Spleen (tissue), 11 donors: Measurements from ENCODE around the gene SCLT1. TPM values are rescaled to one million over a fixed set of nuclear protein-coding genes. Genes with fewer than 3 reads are reported as not detected.

ENCODE experiments used
- DNase-seq: peaks from one replicate; pipeline ENCODE4 v3.0.0-alpha.2; 2020
- H3K27ac ChIP-seq, 8 donors: fragments of 200-600 bp; sonication (generic) in 7 of 8; 1 replicate in 4 of 8; 2 replicates in 4 of 8; pipeline versions ENCODE4 v1.5.0 to v1.8.0; 2016 to 2021; ENCODE audit warnings: inconsistent platforms in 4 of 8, mild to moderate bottlenecking in 4 of 8, moderate library complexity in 1 of 8
- H3K27me3 ChIP-seq, 7 donors: fragments of 200-600 bp; sonication (generic) in 6 of 7; replicated peaks in 1 of 7; 1 replicate in 4 of 7; 2 replicates in 3 of 7; pipeline versions ENCODE4 v1.5.0 to v1.8.0; 2016 to 2021; ENCODE audit warnings: inconsistent platforms in 3 of 7, mild to moderate bottlenecking in 1 of 7
- H3K36me3 ChIP-seq, 6 donors: fragments of 200-600 bp; sonication (generic) in 5 of 6; 1 replicate in 4 of 6; 2 replicates in 2 of 6; pipeline versions ENCODE4 v1.5.0 to v1.8.0; 2016 to 2021; ENCODE audit warnings: inconsistent platforms in 2 of 6
- H3K4me1 ChIP-seq, 6 donors: fragments of 200-600 bp; sonication (generic) in 5 of 6; 1 replicate in 3 of 6; 2 replicates in 3 of 6; pipeline versions ENCODE4 v1.5.0 to v1.8.0; 2016 to 2021; ENCODE audit warnings: inconsistent platforms in 3 of 6
- H3K4me3 ChIP-seq, 8 donors: fragments of 200-600 bp; sonication (generic) in 7 of 8; 1 replicate in 4 of 8; 2 replicates in 4 of 8; pipeline versions ENCODE4 v1.5.0 to v1.8.0; 2016 to 2021; ENCODE audit warnings: inconsistent platforms in 4 of 8, mild to moderate bottlenecking in 4 of 8, moderate library complexity in 2 of 8
- H3K9me3 ChIP-seq, 8 donors: fragments of 200-600 bp; sonication (generic) in 7 of 8; 1 replicate in 4 of 8; 2 replicates in 4 of 8; pipeline versions ENCODE4 v1.5.0 to v1.8.0; 2016 to 2021; ENCODE audit warnings: inconsistent platforms in 4 of 8
- POLR2A ChIP-seq, 3 donors: fragments of 450-650 bp; IDR thresholded peaks; one replicate each; pipeline ENCODE4 v1.5.1; 2017; ENCODE audit warnings: antibody characterized with exemption in 3 of 3, mild to moderate bottlenecking in 1 of 3
- POLR2AphosphoS5 ChIP-seq, 3 donors: sonication (generic); formaldehyde crosslinking; IDR thresholded peaks; one replicate each; pipeline ENCODE4 v1.5.1; 2017; ENCODE audit warnings: antibody characterized with exemption in 3 of 3
- WGBS, 5 donors: extraction: QIAGEN DNeasy Blood & Tissue Kit in 3 of 5; methylation state at CpG; one replicate each; pipeline versions ENCODE4 v1.1.5 to v1.1.7; 2013 to 2018; 5-methylcytosine and 5-hydroxymethylcytosine counted together
- intact Hi-C: fragments of 100-400 bp; cut with DNase I; formaldehyde crosslinking; loops from one replicate; pipeline ENCODE4 v1.15.0; 2023; ENCODE audit warnings: low total_unique reads
- polyA plus RNA-seq, 3 donors: library from polyadenylated mRNA; stranded (reverse); fragments of 200-250 nt; gene quantifications; one replicate each; pipeline ENCODE4 v1.2.1, GENCODE V29; 2013
- total RNA-seq, 7 donors: library from RNA; depleted of rRNA in 3 of 7; stranded (reverse); fragments of >200 nt in 3 of 7; fragmentation: NEBNext Ultra II Directional in 4 of 7; extraction: Animal tissue kit (Norgen Biotek cat#: 25700) in 4 of 7; gene quantifications; one replicate each; pipeline versions ENCODE4 v1.1.0 to v1.2.1, GENCODE V29; 2016 to 2021
- TF ChIP-seq, protein P1 (sequence below), 11 experiments: fragments of 200-600 bp in 7 of 11; fragments of 450-650 bp in 4 of 11; sonication (generic) in 4 of 11; IDR thresholded peaks in 8 of 11; conservative IDR thresholded peaks in 3 of 11; 1 replicate in 7 of 11; 2 replicates in 4 of 11; pipeline versions ENCODE4 v1.4.0 to v1.8.0; 2016 to 2021; ENCODE audit warnings: antibody characterized with exemption in 11 of 11, inconsistent platforms in 4 of 11, mild to moderate bottlenecking in 1 of 11
- donor health status: healthy with polysubstance abuse.
- donor health status: DM: no; HTN: no; CAD: no; lungs with moderate emphysema.
- donor health status: DM: no; HTN: no; CAD: no.
- donor health status: Bipolar disorder and iron deficiency.
- donor health status: healthy.
- donor health status: DM: no; HTN: no; CAD: no.
- donor health status: DM: yes; HTN: yes; CAD: no.

The SCLT1 gene
- total and polyA plus RNA-seq, 10 donors, result 6.7 to 43.7 (median 30.3) TPM

DNA sequence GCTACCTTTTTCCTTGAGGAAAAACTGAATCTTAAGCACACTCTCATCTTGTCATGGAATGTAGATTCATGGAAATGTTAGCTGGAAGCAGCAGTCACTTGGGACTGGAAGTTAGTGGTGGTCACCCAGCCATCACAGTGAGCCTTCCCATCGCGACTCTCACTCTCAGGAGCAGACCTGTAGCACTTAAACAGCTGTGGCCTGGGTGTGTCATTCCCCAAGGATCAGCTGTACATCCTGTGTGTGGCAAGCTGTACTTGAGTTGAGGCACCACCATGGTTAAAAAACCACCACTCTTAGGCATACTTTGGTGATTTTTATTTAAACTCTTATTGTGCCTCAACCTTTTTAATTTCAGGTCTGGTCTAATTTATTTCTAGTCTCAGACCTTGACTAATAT is 237.1 kb downstream of the SCLT1 start:
- Histone ChIP-seq H3K4me1 (peaks cover 0 to 55% (median 11%) of the 10 kb centered on the region in 6 donors), H3K9me3 (no peaks in the 10 kb centered on the region), H3K27me3 (no peaks in the 10 kb centered on the region), H3K36me3 (peaks cover 5 to 100% (median 82%) of the 10 kb centered on the region in 6 donors), H3K27ac (no peak overlapping the region), H3K4me3 (no peak overlapping the region)
- intact Hi-C loops, result no loop called here
- WGBS, 5 donors, result 87 to 100% (median 89%) methylated on average over 2 of the region's 2 CpGs
- TF ChIP-seq, protein P1, sequence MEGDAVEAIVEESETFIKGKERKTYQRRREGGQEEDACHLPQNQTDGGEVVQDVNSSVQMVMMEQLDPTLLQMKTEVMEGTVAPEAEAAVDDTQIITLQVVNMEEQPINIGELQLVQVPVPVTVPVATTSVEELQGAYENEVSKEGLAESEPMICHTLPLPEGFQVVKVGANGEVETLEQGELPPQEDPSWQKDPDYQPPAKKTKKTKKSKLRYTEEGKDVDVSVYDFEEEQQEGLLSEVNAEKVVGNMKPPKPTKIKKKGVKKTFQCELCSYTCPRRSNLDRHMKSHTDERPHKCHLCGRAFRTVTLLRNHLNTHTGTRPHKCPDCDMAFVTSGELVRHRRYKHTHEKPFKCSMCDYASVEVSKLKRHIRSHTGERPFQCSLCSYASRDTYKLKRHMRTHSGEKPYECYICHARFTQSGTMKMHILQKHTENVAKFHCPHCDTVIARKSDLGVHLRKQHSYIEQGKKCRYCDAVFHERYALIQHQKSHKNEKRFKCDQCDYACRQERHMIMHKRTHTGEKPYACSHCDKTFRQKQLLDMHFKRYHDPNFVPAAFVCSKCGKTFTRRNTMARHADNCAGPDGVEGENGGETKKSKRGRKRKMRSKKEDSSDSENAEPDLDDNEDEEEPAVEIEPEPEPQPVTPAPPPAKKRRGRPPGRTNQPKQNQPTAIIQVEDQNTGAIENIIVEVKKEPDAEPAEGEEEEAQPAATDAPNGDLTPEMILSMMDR (IDR thresholded peaks at IDR 0.05 in 8 of 11, conservative IDR thresholded peaks at IDR 0.05 in 3 of 11), result no peak
- TF ChIP-seq POLR2A (IDR thresholded peaks at IDR 0.05) (no peak), POLR2AphosphoS5 (IDR thresholded peaks at IDR 0.05) (no peak)
- no peak for DNase-seq

DNA sequence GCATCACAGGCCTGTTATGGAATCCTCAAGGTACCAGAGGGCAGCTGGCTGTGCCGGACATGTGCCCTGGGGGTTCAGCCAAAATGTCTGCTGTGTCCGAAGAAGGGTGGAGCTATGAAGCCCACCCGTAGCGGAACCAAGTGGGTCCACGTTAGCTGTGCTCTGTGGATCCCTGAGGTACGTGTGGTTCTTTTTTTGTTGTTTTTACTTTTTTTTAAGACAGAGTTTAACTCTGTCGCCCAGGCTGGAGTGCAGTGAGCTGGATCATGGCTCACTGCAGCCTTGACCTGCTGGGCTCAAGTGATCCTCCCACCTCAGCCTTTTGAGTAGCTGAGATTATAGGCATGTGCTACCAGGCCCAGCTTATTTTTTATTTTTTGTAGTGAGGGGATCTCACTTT is 237.7 kb downstream of the SCLT1 start:
- DNase-seq, result no peak
- H3K36me3 ChIP-seq, result peaks cover 5 to 100% (median 83%) of the 10 kb centered on the region in 6 donors
- H3K27ac ChIP-seq, result no peak overlapping the region
- H3K4me3 ChIP-seq, result no peak overlapping the region
- no peak for TF ChIP-seq POLR2A (IDR thresholded peaks at IDR 0.05)
- TF ChIP-seq POLR2AphosphoS5 (IDR thresholded peaks at IDR 0.05), result no peak
- TF ChIP-seq, protein P1 (IDR thresholded peaks at IDR 0.05 in 8 of 11, conservative IDR thresholded peaks at IDR 0.05 in 3 of 11), result no peak
- H3K9me3 ChIP-seq, result no peaks in the 10 kb centered on the region
- no peaks in the 10 kb centered on the region for H3K27me3 ChIP-seq
- H3K4me1 ChIP-seq, result peaks cover 0 to 49% (median 9%) of the 10 kb centered on the region in 6 donors
- intact Hi-C loops, result no loop called here
- WGBS, 5 donors, result 91 to 96% (median 94%) methylated on average over 7 of the region's 7 CpGs

DNA sequence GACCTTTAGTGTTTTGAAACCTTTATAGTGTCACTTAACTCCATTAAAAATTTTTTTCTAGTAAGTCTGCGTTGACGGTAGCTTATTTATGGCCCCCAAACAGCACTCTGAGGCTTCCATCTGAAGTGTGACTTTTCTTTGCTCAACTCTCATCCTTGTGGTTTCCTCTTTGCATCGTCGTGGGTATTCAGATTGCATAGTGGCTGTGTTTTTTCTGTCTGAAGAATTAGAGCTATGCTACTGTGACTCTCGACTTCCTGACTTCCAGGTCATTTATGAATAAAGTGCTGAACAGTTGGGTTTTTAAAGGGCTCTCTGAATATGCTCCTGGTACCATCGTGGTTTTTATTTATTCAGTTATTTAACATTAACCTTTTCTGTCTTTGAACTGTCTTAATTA is 238.9 kb downstream of the SCLT1 start:
- Histone ChIP-seq H3K9me3 (no peaks in the 10 kb centered on the region), H3K27me3 (no peaks in the 10 kb centered on the region), H3K27ac (peak overlapping the region; percentile 5 to 69 (median 42)), H3K4me3 (no peak overlapping the region), H3K4me1 (peaks cover 0 to 37% (median 6%) of the 10 kb centered on the region in 6 donors), H3K36me3 (peaks cover 5 to 100% (median 85%) of the 10 kb centered on the region in 6 donors)
- TF ChIP-seq, protein P1 (IDR thresholded peaks at IDR 0.05 in 8 of 11, conservative IDR thresholded peaks at IDR 0.05 in 3 of 11), result no peak
- TF ChIP-seq POLR2AphosphoS5 (IDR thresholded peaks at IDR 0.05), result no peak
- no peak for TF ChIP-seq POLR2A (IDR thresholded peaks at IDR 0.05)
- intact Hi-C loops, result no loop called here
- no peak for DNase-seq
- 16 to 35% (median 19%) methylated on average over 6 of the region's 6 CpGs for WGBS, 5 donors

DNA sequence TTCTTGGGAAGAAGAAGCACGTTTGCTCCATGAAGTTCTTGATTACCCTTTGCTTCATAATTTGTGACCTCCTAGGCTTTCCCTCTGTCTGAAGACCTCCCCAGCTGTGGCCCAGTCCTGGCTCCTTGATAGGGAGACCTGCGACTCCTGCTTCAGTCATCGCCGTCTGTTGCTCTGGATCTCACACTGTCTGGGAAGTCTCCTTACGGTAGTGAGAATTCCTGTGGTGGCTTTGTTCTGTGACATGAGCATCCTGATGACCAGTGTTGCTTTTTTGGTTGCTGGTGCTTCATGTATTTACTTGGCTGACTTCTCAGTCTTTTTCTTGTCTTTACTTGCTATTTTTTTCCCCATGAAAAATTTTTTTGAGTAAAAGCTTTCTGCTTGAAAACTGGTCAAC is 239.6 kb downstream of the SCLT1 start:
- TF ChIP-seq POLR2AphosphoS5 (IDR thresholded peaks at IDR 0.05), result no peak
- TF ChIP-seq, protein P1 (IDR thresholded peaks at IDR 0.05 in 8 of 11, conservative IDR thresholded peaks at IDR 0.05 in 3 of 11), result no peak
- TF ChIP-seq POLR2A (IDR thresholded peaks at IDR 0.05), result no peak
- DNase-seq, result no peak
- 85 to 93% (median 86%) methylated on average over 5 of the region's 5 CpGs for WGBS, 5 donors
- Histone ChIP-seq H3K27me3 (no peaks in the 10 kb centered on the region), H3K27ac (peak overlapping the region in 7 of 8 donors; percentile 8 to 69 (median 37)), H3K4me3 (no peak overlapping the region), H3K4me1 (peaks cover 0 to 33% (median 6%) of the 10 kb centered on the region in 6 donors), H3K36me3 (peaks cover 5 to 100% (median 92%) of the 10 kb centered on the region in 6 donors), H3K9me3 (no peaks in the 10 kb centered on the region)
- intact Hi-C loops, result no loop called here
